ENCODE measurements around the gene C16orf54.
"Not testable (repeated sequence)": the region's sequence is repeated elsewhere in the genome, so short reads cannot be mapped to it uniquely, and the experiment has no call there.

GRCh38 chr16:29757086-29757485 is 11.3 kb upstream of the C16orf54 start:
- not testable (repeated sequence) for TF ChIP-seq CTCF (IDR thresholded peaks at IDR 0.05; ENCODE audit: low read depth, low read length, missing input control); REST (IDR thresholded peaks at IDR 0.05); NR2F2 (IDR thresholded peaks at IDR 0.05); EGR1 (IDR thresholded peaks at IDR 0.05; ENCODE audit: low read depth in 2 of 2); MAX (IDR thresholded peaks at IDR 0.05)
